Lower leg skin (tissue), 3 donors: ENCODE measurements around the gene PCDH9.

Experiments used
- POLR2A ChIP-seq, 2 donors: fragments of 450-650 bp; IDR thresholded peaks; one replicate each; pipeline ENCODE4 v1.6.1; 2016 to 2017; ENCODE audit warnings: antibody characterized with exemption in 2 of 2, mild to moderate bottlenecking in 1 of 2, moderate library complexity in 1 of 2
- TF ChIP-seq, protein P1 (sequence below), 3 donors: fragments of 450-650 bp; IDR thresholded peaks; one replicate each; pipeline ENCODE4 v1.5.1; 2016; ENCODE audit warnings: antibody characterized with exemption in 3 of 3, mild to moderate bottlenecking in 3 of 3, moderate library complexity in 2 of 3

DNA sequence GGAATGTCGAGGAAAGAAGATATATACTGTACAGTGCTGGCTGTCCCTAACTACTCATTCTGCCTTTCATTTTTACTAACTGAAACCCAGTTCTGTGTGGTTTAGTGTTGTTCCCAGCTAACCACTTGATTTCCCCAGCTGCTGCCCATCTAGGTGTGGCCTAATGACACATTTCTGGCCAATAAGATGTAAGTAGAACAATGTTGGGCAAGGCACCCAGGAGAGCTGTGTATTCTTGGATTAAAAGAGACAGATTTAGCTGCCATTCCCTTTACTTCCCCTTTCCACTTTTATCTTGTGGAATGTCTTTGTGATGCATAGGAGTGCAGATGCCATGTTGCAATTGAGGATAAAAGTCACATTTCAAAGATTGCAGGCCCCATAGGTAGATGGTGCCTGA is 28.3 kb upstream of the PCDH9 start:
- TF ChIP-seq POLR2A (IDR thresholded peaks at IDR 0.05), result no peak
- TF ChIP-seq, protein P1, sequence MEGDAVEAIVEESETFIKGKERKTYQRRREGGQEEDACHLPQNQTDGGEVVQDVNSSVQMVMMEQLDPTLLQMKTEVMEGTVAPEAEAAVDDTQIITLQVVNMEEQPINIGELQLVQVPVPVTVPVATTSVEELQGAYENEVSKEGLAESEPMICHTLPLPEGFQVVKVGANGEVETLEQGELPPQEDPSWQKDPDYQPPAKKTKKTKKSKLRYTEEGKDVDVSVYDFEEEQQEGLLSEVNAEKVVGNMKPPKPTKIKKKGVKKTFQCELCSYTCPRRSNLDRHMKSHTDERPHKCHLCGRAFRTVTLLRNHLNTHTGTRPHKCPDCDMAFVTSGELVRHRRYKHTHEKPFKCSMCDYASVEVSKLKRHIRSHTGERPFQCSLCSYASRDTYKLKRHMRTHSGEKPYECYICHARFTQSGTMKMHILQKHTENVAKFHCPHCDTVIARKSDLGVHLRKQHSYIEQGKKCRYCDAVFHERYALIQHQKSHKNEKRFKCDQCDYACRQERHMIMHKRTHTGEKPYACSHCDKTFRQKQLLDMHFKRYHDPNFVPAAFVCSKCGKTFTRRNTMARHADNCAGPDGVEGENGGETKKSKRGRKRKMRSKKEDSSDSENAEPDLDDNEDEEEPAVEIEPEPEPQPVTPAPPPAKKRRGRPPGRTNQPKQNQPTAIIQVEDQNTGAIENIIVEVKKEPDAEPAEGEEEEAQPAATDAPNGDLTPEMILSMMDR (IDR thresholded peaks at IDR 0.05), result no peak
